Tibial artery (tissue), 4 donors: ENCODE measurements around the gene PTPN11.
"Not testable (repeated sequence)": the region's sequence is repeated elsewhere in the genome, so short reads cannot be mapped to it uniquely, and the experiment has no call there.

Source experiments
- DNase-seq, 2 donors: peaks; one replicate each; pipeline ENCODE4 v3.0.0-alpha.2; 2019
- H3K27ac ChIP-seq, 2 donors: fragments of 200-600 bp; sonication (generic) in 1 of 2; 1 replicate in 1 of 2; 2 replicates in 1 of 2; pipeline ENCODE4 v1.5.1; 2018 to 2019; ENCODE audit warnings: mild to moderate bottlenecking in 1 of 2
- H3K27me3 ChIP-seq, 2 donors: fragments of 200-600 bp; sonication (generic) in 1 of 2; one replicate each; pipeline versions ENCODE4 v1.5.1 to v1.6.0; 2016 to 2019
- H3K36me3 ChIP-seq, 3 donors: fragments of 200-600 bp; sonication (generic) in 2 of 3; one replicate each; pipeline ENCODE4 v1.5.1; 2016 to 2019; ENCODE audit warnings: mild to moderate bottlenecking in 2 of 3
- H3K4me1 ChIP-seq, 4 donors: fragments of 200-600 bp; sonication (generic) in 2 of 4; 1 replicate in 3 of 4; 2 replicates in 1 of 4; pipeline ENCODE4 v1.5.1; 2016 to 2019
- H3K4me3 ChIP-seq, 2 donors: fragments of 200-600 bp; sonication (generic) in 1 of 2; 1 replicate in 1 of 2; 2 replicates in 1 of 2; pipeline ENCODE4 v1.5.1; 2018 to 2019; ENCODE audit warnings: mild to moderate bottlenecking in 2 of 2
- H3K9me3 ChIP-seq, 3 donors: fragments of 200-600 bp; sonication (generic) in 1 of 3; one replicate each; pipeline ENCODE4 v1.5.1; 2016 to 2019
- intact Hi-C: fragments of 100-400 bp; cut with DNase I; formaldehyde crosslinking; loops from one replicate; pipeline ENCODE4 v1.15.0; 2023; ENCODE audit warnings: low total_unique reads
- TF ChIP-seq, protein P1 (sequence below), 2 experiments: fragments of 200-600 bp in 1 of 2; fragments of 450-650 bp in 1 of 2; IDR thresholded peaks; one replicate each; pipeline ENCODE4 v1.5.1; 2017 to 2019; ENCODE audit warnings: antibody characterized with exemption in 2 of 2, mild to moderate bottlenecking in 1 of 2, moderate library complexity in 1 of 2

The PTPN11 gene

DNA sequence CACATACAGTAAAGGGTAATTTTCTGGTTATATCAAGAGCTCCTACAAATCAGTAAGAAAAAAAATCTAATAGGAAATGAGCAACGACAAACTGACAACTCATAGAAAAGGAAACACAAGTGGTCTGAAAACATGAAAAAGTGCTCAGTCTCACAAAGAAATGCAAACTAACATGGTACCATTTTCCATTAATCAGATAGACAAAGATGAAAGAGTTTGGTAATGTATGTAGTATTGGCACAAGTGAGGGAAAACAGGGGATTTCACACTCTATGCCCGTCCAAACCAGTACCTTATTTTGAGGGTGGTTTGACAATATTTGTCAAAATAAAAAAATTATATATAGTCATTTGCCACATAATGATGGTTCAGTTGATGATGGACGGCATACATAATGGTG is 13.2 kb downstream of the PTPN11 start:
- H3K4me3 ChIP-seq, result no peak overlapping the region

DNA sequence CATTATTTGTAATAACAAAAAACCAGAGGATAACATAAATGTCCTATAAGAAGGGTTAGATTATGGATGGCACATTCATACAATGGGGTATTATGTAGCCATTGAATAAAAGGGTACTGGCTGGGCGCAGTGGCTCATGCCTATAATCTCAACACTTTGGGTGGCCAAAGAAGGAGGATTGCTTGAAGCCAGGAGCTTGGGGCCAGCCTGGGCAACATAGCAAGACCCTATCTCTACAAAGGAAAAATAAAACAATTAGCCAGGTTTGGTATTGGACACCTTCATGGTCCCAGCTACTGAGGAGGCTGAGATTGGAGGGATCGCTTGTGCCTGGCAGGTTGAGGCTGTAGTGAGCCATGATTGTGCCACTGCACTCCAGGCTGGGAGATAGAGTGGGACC is 14.8 kb downstream of the PTPN11 start:
- H3K27me3 ChIP-seq, result no peaks in the 10 kb centered on the region
- H3K4me3 ChIP-seq, result no peak overlapping the region
- no peaks in the 10 kb centered on the region for H3K9me3 ChIP-seq
- no peak overlapping the region for H3K27ac ChIP-seq
- H3K4me1 ChIP-seq, result peaks cover 0 to 5% (median under 1%) of the 10 kb centered on the region in 4 donors
- peaks cover 0 to 3% (median 0%) of the 10 kb centered on the region in 3 donors for H3K36me3 ChIP-seq
- intact Hi-C loops, result no loop called here
- no peak for DNase-seq
- TF ChIP-seq, protein P1, sequence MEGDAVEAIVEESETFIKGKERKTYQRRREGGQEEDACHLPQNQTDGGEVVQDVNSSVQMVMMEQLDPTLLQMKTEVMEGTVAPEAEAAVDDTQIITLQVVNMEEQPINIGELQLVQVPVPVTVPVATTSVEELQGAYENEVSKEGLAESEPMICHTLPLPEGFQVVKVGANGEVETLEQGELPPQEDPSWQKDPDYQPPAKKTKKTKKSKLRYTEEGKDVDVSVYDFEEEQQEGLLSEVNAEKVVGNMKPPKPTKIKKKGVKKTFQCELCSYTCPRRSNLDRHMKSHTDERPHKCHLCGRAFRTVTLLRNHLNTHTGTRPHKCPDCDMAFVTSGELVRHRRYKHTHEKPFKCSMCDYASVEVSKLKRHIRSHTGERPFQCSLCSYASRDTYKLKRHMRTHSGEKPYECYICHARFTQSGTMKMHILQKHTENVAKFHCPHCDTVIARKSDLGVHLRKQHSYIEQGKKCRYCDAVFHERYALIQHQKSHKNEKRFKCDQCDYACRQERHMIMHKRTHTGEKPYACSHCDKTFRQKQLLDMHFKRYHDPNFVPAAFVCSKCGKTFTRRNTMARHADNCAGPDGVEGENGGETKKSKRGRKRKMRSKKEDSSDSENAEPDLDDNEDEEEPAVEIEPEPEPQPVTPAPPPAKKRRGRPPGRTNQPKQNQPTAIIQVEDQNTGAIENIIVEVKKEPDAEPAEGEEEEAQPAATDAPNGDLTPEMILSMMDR (IDR thresholded peaks at IDR 0.05), result no peak

More for the DNA sequence above, 13.2 kb downstream of the PTPN11 start:
- Histone ChIP-seq H3K36me3 (peaks cover 0 to 3% (median 0%) of the 10 kb centered on the region in 3 donors), H3K4me1 (peaks cover 0 to 5% (median 0%) of the 10 kb centered on the region in 4 donors), H3K27me3 (no peaks in the 10 kb centered on the region), H3K9me3 (no peaks in the 10 kb centered on the region), H3K27ac (no peak overlapping the region)
- intact Hi-C loops, result no loop called here
- TF ChIP-seq, protein P1 (IDR thresholded peaks at IDR 0.05), result no peak
- no peak for DNase-seq

DNA sequence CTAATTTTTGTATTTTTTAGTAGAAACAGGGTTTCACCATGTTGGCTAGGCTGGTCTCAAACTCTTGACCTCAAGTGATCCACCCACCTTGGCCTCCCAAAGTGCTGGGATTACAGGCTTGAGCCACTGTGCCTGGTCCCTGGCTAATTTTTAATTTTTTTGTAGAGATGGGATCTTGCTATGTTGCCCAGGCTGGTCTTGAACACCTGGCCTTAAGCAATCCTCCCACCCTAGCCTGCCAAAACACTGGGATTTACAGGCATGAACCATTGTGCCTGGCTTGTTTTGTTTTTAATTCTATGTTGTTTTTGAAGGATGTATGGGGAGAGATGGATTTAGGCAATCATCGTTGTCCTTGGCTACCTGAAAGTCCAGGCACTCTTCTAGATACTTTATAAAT is 19.9 kb downstream of the PTPN11 start:
- H3K9me3 ChIP-seq, H3K27ac ChIP-seq, H3K27me3 ChIP-seq, H3K36me3 ChIP-seq, intact Hi-C loops, DNase-seq, H3K4me3 ChIP-seq: not testable (repeated sequence)
- H3K4me1 ChIP-seq, result peaks cover 0 to 13% (median 5%) of the 10 kb centered on the region in 4 donors

DNA sequence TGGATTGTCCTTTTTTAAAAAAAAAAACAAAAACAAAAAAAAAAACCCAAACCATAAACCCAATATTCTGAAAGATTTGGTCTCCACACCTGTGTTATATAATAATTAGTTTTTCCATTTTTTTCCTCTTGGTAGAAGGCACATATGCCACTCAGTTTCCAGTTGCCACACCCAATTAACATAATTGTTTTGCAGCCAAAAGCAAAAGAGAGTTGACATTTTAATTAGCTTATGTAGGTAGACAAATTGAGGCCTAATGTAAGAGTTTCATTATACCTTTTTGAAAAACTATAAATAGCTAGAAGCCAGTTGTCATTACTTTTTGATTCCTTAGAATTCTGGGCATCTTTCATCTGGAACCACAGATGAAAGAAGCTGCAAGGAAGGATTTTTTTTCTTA is 21.0 kb downstream of the PTPN11 start:
- TF ChIP-seq, protein P1 (IDR thresholded peaks at IDR 0.05), result no peak
- intact Hi-C loops, result no loop called here
- Histone ChIP-seq H3K9me3 (no peaks in the 10 kb centered on the region), H3K4me3 (no peak overlapping the region), H3K27me3 (no peaks in the 10 kb centered on the region), H3K27ac (no peak overlapping the region), H3K36me3 (no peaks in the 10 kb centered on the region), H3K4me1 (peaks cover 0 to 13% (median 5%) of the 10 kb centered on the region in 4 donors)
- DNase-seq, result no peak

DNA sequence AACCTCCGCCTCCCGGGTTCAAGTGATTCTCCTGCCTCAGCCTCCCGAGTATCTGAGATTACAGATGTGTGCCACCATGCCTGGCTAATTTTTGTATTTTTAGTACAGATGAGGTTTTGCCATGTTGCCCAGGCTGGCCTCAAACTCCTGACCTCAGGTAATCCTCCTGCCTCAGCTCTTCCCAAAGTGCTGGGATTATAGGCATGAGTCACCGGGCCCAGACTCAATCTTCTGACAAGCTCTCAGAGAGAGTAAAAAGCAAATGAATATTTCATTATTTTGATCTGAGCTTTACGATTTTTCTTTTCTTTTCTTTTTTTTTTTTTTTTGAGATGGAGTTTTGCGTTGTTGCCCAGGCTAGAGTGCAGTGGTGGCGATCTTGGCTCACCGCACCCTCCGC is 21.9 kb downstream of the PTPN11 start:
- intact Hi-C loops, H3K36me3 ChIP-seq, H3K4me3 ChIP-seq: not testable (repeated sequence)

DNA sequence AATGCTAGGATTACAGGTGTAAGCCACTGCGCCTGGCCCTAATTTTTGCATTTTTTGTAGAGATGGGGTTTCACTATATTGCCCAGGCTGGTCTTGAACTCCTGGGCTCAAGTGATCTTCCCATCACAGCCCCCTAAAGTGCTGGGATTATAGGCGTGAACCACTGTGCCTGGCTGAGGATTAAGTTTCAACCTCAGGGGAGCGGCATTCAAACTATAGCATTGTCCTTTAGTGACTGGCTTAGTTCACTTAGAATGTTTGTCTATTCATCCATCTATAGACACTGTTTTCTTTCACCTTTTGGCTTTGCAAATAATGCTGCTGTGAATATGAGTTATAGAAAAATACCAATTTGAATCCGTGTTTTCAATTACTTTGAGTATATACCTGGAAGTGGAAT is 25.2 kb downstream of the PTPN11 start:
- H3K4me1 ChIP-seq, result peaks cover 0 to 5% (median 2%) of the 10 kb centered on the region in 4 donors
- intact Hi-C loops, result no loop called here
- peaks cover 20 to 30% (median 22%) of the 10 kb centered on the region in 3 donors for H3K36me3 ChIP-seq
- no peak overlapping the region for H3K4me3 ChIP-seq
- H3K9me3 ChIP-seq, result no peaks in the 10 kb centered on the region
- TF ChIP-seq, protein P1 (IDR thresholded peaks at IDR 0.05), result no peak
- no peak for DNase-seq
- no peak overlapping the region for H3K27ac ChIP-seq
- no peaks in the 10 kb centered on the region for H3K27me3 ChIP-seq

More for the DNA sequence above, 21.9 kb downstream of the PTPN11 start:
- not testable (repeated sequence) for H3K27ac ChIP-seq, DNase-seq, H3K27me3 ChIP-seq, H3K9me3 ChIP-seq
- H3K4me1 ChIP-seq, result peaks cover 0 to 13% (median 5%) of the 10 kb centered on the region in 4 donors
